Adrenal gland (tissue), 12 donors: ENCODE measurements around the gene SIGLEC1. TPM values are rescaled to one million over a fixed set of nuclear protein-coding genes. Genes with fewer than 3 reads are reported as not detected.

Source experiments
- DNase-seq, 7 donors: peaks; one replicate each; pipeline ENCODE4 v3.0.0-alpha.2; 2019 to 2020
- H3K27ac ChIP-seq, 5 donors: fragments of 200-600 bp; sonication (generic) in 4 of 5; 1 replicate in 3 of 5; 2 replicates in 2 of 5; pipeline versions ENCODE4 v1.5.1 to v1.8.0; 2016 to 2020; ENCODE audit warnings: mild to moderate bottlenecking in 1 of 5
- H3K27me3 ChIP-seq: fragments of 200-600 bp; 2 replicates; pipeline ENCODE4 v1.8.0; 2021
- H3K36me3 ChIP-seq, 2 donors: fragments of 200-600 bp; replicated peaks in 1 of 2; 1 replicate in 1 of 2; 2 replicates in 1 of 2; pipeline versions ENCODE4 v1.5.1 to v1.8.0; 2018 to 2022
- H3K4me1 ChIP-seq, 2 donors: fragments of 200-600 bp; replicated peaks in 1 of 2; 1 replicate in 1 of 2; 2 replicates in 1 of 2; pipeline versions ENCODE4 v1.5.1 to v1.8.0; 2018 to 2021
- H3K4me3 ChIP-seq, 4 donors: fragments of 200-600 bp; sonication (generic) in 3 of 4; one replicate each; pipeline ENCODE4 v1.5.1; 2016 to 2018
- H3K9me3 ChIP-seq, 3 donors: fragments of 200-600 bp; sonication (generic) in 1 of 3; replicated peaks in 1 of 3; 1 replicate in 2 of 3; 2 replicates in 1 of 3; pipeline versions ENCODE4 v1.5.1 to v1.8.0; 2016 to 2021
- CTCF ChIP-seq, 6 experiments: fragments of 450-650 bp in 4 of 6; fragments of 200-600 bp in 2 of 6; sonication (generic) in 1 of 6; IDR thresholded peaks; 1 replicate in 5 of 6; 2 replicates in 1 of 6; pipeline versions ENCODE4 v1.5.1 to v1.8.0; 2016 to 2021; ENCODE audit warnings: antibody characterized with exemption in 6 of 6, mild to moderate bottlenecking in 2 of 6, moderate library complexity in 1 of 6
- POLR2A ChIP-seq, 2 donors: fragments of 450-650 bp; IDR thresholded peaks; one replicate each; pipeline ENCODE4 v1.6.1; 2017; ENCODE audit warnings: antibody characterized with exemption in 2 of 2, mild to moderate bottlenecking in 2 of 2, moderate library complexity in 1 of 2
- WGBS, 4 donors: extraction: QIAGEN DNeasy Blood & Tissue Kit in 2 of 4; methylation state at CpG; one replicate each; pipeline versions ENCODE4 v1.1.5 to v1.1.7; 2013 to 2017; 5-methylcytosine and 5-hydroxymethylcytosine counted together
- intact Hi-C, 2 donors: fragments of 100-400 bp; cut with DNase I; formaldehyde crosslinking; loops; one replicate each; pipeline versions ENCODE4 v1.14.1 to v1.15.0; 2022 to 2023
- polyA plus RNA-seq, 3 donors: library from polyadenylated mRNA; stranded (reverse); fragments of 200-250 nt in 2 of 3; fragments of 350-450 nt in 1 of 3; fragmentation: Illumina TruSeq in 1 of 3; extraction: RNeasy Lipid Tissue Mini Kit (QIAGEN cat#74804) in 1 of 3; gene quantifications; one replicate each; pipeline ENCODE4 v1.2.3, GENCODE V29; 2013 to 2014
- total RNA-seq, 9 donors: library from RNA; depleted of rRNA in 4 of 9; stranded (reverse); fragments of >200 nt in 4 of 9; fragments of 120-200 nt in 1 of 9; fragmentation: NEBNext Ultra II Directional in 1 of 9; extraction: Animal tissue kit (Norgen Biotek cat#: 25700) in 1 of 9; gene quantifications; one replicate each; pipeline versions ENCODE4 v1.1.0 to v1.2.4, GENCODE V29; 2013 to 2023
- donor health status: healthy with polysubstance abuse.
- donor health status: Bipolar disorder and iron deficiency.
- donor health status: DM: yes; HTN: yes; CAD: no.
- donor health status: DM: no; HTN: no; CAD: no.
- donor health status: DM: no; HTN: no; CAD: no.
- donor health status: DM: yes; HTN: yes; CAD: no.

The SIGLEC1 gene
- total and polyA plus RNA-seq, 12 donors, result 0.33 to 47.2 (median 28.7) TPM

GRCh38 chr20:3732327-3733118 is 20.1 kb upstream of the SIGLEC1 start, which contains the start of gene HSPA12B:
Gene HSPA12B (plus strand): TSS chr20:3732685. CDS start chr20:3738675, 5,990 bp downstream.
- H3K4me1 ChIP-seq, result no peaks in the 10 kb centered on the region
- intact Hi-C loops, result no loop called here
- no peaks in the 10 kb centered on the region for H3K9me3 ChIP-seq
- TF ChIP-seq CTCF (IDR thresholded peaks at IDR 0.05) (no peak), POLR2A (IDR thresholded peaks at IDR 0.05) (no peak)
- H3K27ac ChIP-seq, result peak within 1 kb of the TSS in 1 of 5 donors; percentile 48
- 9 to 60% (median 11%) methylated on average over 2 to 67 of the region's 67 CpGs for WGBS, 4 donors
- peaks cover 6% of the 10 kb centered on the region for H3K27me3 ChIP-seq
- no peak for DNase-seq
- H3K4me3 ChIP-seq, result peak within 1 kb of the TSS in 1 of 4 donors; percentile 38
- no peaks in the 10 kb centered on the region for H3K36me3 ChIP-seq

- intact Hi-C loops, result no loop called here
- Histone ChIP-seq H3K9me3 (no peaks in the 10 kb centered on the region), H3K4me1 (no peaks in the 10 kb centered on the region), H3K4me3 (no peak overlapping the region), H3K36me3 (no peaks in the 10 kb centered on the region), H3K27ac (peak overlapping the region in 1 of 5 donors; percentile 48), H3K27me3 (peaks cover 6% of the 10 kb centered on the region)
- no peak for DNase-seq
- TF ChIP-seq POLR2A (IDR thresholded peaks at IDR 0.05) (no peak), CTCF (IDR thresholded peaks at IDR 0.05) (no peak)
- WGBS, 4 donors, result 80 to 93% (median 89%) methylated on average over 2 to 16 of the region's 16 CpGs
Observed at GRCh38 chr20:3731944-3732326, 19.5 kb upstream of the SIGLEC1 start.

DNA sequence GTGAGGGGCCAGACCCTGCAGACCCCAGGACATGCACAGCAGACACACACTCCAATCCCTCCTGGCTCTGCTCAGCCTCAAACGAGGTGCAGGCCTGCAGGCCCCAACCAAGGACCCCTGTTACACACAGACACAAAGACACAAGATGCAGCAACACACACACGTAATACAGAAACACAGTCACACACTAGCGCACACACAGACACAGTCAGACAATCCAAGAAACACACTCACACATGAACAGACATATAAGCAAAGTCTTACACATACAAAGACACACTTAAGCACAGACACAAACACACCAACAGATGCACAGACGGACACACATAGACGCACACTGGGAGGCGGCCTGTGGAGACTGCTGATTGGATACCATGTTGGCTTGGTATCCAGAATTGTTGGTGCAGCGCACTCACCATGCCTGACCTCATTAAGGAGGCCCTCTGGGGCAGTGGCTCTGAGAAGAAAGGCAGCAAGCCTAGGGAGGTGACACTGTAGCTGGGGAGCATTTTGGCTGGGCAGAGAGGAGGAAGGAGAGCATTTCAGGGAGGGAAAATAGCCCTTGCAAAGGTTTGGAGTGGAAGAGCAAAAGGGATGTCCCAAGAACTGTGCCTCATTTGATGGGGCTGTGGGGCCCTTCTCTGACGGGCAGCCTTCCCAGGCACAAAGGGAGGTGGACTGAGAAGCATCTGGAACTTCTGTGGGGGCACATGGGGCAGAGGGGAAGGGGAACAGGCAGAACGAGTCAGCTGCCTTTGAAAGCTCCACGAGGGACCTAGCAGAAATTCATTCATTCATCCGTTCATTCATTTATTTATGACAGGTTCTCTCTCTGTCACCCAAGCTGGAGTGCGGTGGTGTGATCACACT is 18.6 kb upstream of the SIGLEC1 start:
- Histone ChIP-seq H3K27me3 (peaks cover 6% of the 10 kb centered on the region), H3K4me3 (no peak overlapping the region), H3K36me3 (no peaks in the 10 kb centered on the region), H3K27ac (no peak overlapping the region), H3K4me1 (no peaks in the 10 kb centered on the region), H3K9me3 (no peaks in the 10 kb centered on the region)
- intact Hi-C loops, result no loop called here
- no peak for TF ChIP-seq POLR2A (IDR thresholded peaks at IDR 0.05)
- no peak for TF ChIP-seq CTCF (IDR thresholded peaks at IDR 0.05)
- WGBS, 4 donors, result 79 to 88% (median 87%) methylated on average over 11 to 12 of the region's 12 CpGs
- no peak for DNase-seq

DNA sequence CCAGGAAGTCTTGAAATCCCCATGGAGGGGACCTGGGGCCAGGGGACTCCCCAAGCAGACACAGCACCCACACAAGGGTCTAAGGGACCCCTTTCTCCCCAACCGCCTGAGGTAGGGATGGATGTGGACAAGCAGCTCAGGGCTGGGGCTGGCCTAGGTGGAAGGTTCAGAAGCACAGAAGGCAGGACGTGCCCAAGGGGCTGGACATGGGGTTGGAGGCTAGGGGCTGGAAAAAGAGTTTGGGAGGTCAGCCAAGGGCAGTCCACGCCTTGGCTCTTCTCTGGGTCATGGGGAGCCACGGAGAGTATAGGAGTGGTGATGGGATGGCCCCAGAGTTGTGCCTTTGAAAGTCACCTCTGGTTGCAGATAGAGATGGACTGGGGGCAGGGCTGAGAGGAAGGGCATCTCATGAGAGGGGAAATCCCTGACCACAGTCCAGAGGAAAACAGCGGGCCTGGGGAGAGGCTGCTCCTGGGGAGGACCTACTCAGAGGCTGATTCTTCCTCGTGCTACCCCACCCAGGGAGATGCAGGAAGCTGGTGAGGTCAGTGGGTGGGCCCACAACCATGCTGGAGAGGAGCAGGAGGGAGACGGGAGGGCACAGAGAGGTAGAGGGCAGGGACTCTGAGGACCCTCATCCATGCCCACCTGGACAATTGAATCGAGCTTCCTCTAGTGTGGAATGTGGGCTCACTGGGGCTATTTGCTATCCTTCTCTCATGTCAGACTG is 17.6 kb upstream of the SIGLEC1 start:
- H3K27me3 ChIP-seq, result peaks cover 6% of the 10 kb centered on the region
- intact Hi-C loops, result no loop called here
- H3K27ac ChIP-seq, result no peak overlapping the region
- H3K9me3 ChIP-seq, result no peaks in the 10 kb centered on the region
- no peaks in the 10 kb centered on the region for H3K36me3 ChIP-seq
- no peak for TF ChIP-seq CTCF (IDR thresholded peaks at IDR 0.05)
- TF ChIP-seq POLR2A (IDR thresholded peaks at IDR 0.05), result no peak
- H3K4me1 ChIP-seq, result no peaks in the 10 kb centered on the region
- WGBS, 4 donors, result 65 to 76% (median 72%) methylated on average over 6 to 8 of the region's 8 CpGs
- H3K4me3 ChIP-seq, result no peak overlapping the region
- DNase-seq, result no peak
